Muscle layer of duodenum (tissue), 2 donors: Measurements from ENCODE around the gene LRRC32.

ENCODE experiments used
- H3K27ac ChIP-seq: one replicate; pipeline ENCODE4 v1.7.0; 2013; ENCODE audit warnings: mild to moderate bottlenecking, low read length
- H3K27me3 ChIP-seq: one replicate; pipeline ENCODE4 v1.7.0; 2013; ENCODE audit warnings: low read depth, mild to moderate bottlenecking, control low read depth, low read length
- H3K36me3 ChIP-seq, 2 donors: one replicate each; pipeline ENCODE4 v1.7.0; 2013; ENCODE audit warnings: low read length in 2 of 2, control low read depth in 1 of 2, mild to moderate bottlenecking in 1 of 2; ENCODE audit not compliant: insufficient read depth in 2 of 2, control insufficient read depth in 1 of 2
- H3K4me1 ChIP-seq, 2 donors: one replicate each; pipeline ENCODE4 v1.7.0; 2013; ENCODE audit warnings: low read length in 2 of 2, mild to moderate bottlenecking in 2 of 2, control low read depth in 1 of 2, moderate library complexity in 1 of 2; ENCODE audit not compliant: insufficient read depth in 2 of 2, control insufficient read depth in 1 of 2
- H3K4me3 ChIP-seq, 2 donors: one replicate each; pipeline ENCODE4 v1.7.0; 2013; ENCODE audit warnings: low read length in 2 of 2, low read depth in 1 of 2, mild to moderate bottlenecking in 1 of 2
- H3K9me3 ChIP-seq, 2 donors: one replicate each; pipeline ENCODE4 v1.7.0; 2013; ENCODE audit warnings: low read length in 2 of 2, control low read depth in 1 of 2, mild to moderate bottlenecking in 1 of 2; ENCODE audit not compliant: control insufficient read depth in 1 of 2
- donor health status: healthy.

The LRRC32 gene

DNA sequence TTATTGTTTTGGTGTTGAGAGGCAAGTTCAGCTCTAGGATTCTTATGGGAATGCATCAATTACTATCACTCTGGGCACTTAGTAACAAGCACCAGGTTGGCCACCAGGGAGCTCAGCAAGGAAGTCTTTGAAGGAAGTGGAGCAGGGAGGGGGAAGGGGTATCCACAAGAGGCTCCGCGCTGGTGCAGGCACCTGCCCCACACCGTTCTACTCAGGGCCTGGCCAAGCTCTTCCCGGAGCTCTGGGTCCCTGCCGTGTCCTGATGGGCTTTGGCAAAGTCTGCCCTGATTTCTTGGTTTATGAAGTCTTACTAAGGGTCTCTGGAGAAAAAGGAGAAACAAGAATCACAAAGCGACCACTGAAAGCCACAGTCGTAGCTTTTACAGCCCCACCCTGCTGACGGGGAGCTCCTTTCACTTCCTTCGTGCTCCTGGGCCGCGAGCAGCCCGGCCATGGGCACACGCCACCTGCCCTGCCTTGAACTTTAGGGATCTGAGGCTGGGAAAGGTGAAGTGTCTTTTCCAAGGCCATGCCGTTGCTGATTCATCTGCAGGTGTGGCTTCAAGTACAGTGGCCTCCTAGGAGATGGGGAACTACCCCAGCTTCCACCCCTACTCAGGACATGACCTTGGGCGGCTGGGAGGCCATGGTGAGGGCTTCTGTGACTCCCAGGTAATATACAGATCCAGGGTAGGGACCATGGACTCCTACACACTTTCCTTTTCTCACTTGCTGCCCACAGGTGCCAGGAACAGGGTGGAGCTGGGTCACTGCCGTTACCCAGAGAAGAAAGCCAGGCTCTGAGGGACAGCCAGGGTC, 15.9 kb upstream of the LRRC32 start:
- Histone ChIP-seq H3K9me3 (no peaks in the 10 kb centered on the region), H3K36me3 (no peaks in the 10 kb centered on the region), H3K27me3 (no peaks in the 10 kb centered on the region), H3K4me3 (no peak overlapping the region), H3K4me1 (no peaks in the 10 kb centered on the region), H3K27ac (no peak overlapping the region)

DNA sequence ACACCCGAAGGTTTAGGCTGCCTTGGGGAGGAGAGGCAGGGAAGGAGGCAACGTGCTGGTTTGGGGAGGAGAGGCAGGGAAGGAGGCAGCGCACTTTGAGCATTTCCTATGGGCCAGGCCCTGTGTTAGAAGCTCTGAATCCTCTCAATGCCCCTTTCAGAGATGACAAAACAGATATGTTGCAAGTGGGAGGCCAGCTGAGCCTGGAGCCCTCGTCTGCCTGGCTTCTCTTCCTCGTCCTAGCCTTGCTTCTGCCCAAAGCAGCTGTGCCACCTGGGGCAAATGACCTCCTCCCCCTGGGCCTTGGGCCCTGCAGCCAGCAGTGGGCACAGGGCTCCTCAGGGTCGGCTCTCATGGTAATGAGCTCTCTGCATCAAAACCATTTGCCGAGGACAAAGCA, 15.3 kb upstream of the LRRC32 start:
- no peak overlapping the region for H3K4me3 ChIP-seq
- H3K27me3 ChIP-seq, result no peaks in the 10 kb centered on the region
- H3K27ac ChIP-seq, result no peak overlapping the region
- no peaks in the 10 kb centered on the region for H3K36me3 ChIP-seq
- H3K4me1 ChIP-seq, result no peaks in the 10 kb centered on the region
- H3K9me3 ChIP-seq, result no peaks in the 10 kb centered on the region

DNA sequence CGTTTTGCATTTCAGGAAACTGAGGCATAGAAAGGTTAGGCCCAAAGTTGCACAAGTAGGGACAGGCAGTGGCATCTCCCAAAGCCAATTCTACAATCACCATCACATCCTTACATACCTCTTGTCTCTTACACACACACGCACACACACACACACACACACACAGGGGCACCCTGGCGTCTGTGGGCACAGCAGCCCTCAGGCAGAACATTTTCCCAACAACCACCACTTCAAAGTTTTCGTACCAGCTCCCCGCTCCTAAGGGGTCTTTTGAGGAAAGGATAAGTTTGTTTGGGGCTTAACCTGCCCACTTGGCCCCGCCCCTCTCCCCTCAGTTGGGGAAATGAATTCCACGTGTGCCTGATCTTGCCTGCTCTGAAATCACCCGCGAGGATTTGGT, 14.7 kb upstream of the LRRC32 start:
- H3K9me3 ChIP-seq, result no peaks in the 10 kb centered on the region
- H3K36me3 ChIP-seq, result no peaks in the 10 kb centered on the region
- H3K27ac ChIP-seq, result no peak overlapping the region
- no peaks in the 10 kb centered on the region for H3K4me1 ChIP-seq
- no peaks in the 10 kb centered on the region for H3K27me3 ChIP-seq
- no peak overlapping the region for H3K4me3 ChIP-seq

DNA sequence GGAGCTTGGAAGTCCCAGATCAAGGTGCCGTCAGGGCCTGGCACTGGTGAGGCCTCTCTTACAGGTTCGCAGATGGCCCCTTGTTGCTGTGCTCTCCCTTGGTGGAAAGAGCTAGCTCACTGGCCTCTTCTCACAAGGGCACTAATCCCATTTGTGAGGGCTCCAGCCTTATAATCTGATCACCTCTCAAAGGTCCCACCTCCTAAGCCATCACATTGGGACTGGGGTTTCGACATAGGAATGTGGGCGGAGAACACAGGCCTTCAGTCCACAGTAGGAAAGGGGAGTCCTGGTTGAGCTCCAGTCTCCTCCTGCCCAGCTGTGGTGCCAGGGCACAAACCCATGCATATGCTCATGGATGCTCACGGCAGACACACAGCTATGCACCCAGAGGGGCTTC, 14.0 kb upstream of the LRRC32 start:
- Histone ChIP-seq H3K27ac (no peak overlapping the region), H3K36me3 (no peaks in the 10 kb centered on the region), H3K4me1 (no peaks in the 10 kb centered on the region), H3K27me3 (no peaks in the 10 kb centered on the region), H3K4me3 (no peak overlapping the region), H3K9me3 (no peaks in the 10 kb centered on the region)

DNA sequence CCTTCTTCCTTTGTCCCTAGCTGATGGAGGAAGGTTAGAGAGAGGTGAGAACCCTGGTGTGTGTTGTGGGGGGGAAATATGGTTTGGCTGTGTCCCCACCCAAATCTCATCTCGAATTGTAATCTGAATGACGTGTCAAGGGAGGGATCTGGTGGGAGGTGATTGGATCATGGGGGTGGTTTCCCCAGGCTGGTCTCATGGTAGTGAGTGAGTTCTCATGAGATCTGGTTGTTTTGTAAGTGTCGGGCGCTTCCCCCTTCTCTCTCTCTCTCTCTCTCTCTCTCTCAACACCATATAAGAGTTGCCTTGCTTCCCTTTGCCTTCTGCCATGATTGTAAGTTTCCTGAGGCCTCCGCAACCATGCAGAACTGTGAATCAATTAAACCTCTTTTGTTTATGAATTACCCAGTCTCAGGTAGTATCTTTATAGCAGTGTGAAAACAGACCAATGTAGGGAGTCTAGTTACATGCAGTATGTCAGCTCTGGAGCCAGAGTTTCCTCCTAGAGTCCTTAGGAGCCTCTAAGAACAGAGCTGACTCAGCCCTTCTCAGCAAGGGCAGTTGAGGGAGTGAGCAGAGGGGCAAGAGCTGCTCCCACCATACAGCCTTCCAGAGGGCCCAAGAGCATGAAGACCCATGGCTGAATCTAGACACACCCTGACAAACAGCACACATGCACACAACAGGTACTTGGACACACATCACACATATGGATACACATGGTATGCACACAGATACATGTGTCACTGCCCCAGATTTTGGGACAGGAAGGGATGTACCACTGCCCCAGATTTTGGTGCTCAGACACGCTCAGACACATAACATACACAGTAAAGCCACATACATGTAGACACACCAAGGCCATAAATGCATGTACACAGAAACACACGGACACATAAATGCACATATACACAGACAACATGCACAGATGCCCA, 12.9 kb upstream of the LRRC32 start:
- Histone ChIP-seq H3K27me3 (no peaks in the 10 kb centered on the region), H3K4me1 (no peaks in the 10 kb centered on the region), H3K36me3 (no peaks in the 10 kb centered on the region), H3K27ac (no peak overlapping the region), H3K4me3 (no peak overlapping the region), H3K9me3 (no peaks in the 10 kb centered on the region)

DNA sequence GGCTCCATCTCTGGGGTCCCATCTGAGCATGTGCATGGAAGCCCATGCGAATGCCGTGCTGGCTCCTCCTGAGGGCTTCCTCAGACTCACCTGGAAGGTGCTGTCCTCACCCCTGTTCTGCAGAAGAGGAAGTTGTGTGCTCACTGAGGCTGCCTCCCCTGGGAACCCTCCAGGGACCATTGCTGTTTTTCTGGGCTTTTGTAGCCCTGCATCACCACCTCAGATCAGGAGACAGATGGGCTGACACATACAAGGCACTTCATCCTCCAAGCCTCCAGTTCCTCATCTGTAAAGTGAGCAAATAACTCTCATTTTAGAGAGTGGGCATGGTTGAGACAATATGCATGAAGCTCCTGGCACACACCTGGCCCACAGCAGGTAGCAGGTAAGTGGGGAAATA, 12.1 kb upstream of the LRRC32 start:
- Histone ChIP-seq H3K27ac (no peak overlapping the region), H3K27me3 (no peaks in the 10 kb centered on the region), H3K36me3 (no peaks in the 10 kb centered on the region), H3K9me3 (no peaks in the 10 kb centered on the region), H3K4me3 (no peak overlapping the region), H3K4me1 (peaks cover 0 to 4% of the 10 kb centered on the region in 2 donors)

DNA sequence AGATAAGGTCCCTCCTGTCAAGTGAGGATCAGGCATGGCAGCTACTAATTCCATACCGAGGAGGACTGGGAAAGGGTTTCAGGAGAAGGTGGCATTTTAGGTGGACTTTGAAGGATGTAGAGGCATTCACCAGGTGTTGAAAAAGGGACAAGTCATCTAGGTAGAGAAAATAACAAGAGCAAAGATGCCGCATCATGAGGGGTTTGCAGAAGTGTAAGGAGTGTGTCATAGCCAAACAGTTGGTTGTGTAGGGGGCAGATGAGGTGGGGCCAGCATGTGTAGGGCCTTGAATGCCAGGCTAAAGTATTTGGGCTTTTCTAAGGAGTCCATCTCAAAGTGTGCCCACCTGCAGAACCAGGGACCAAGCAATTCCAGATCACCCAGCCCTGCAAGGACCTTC, 11.6 kb upstream of the LRRC32 start:
- Histone ChIP-seq H3K27ac (no peak overlapping the region), H3K27me3 (no peaks in the 10 kb centered on the region), H3K4me3 (no peak overlapping the region), H3K4me1 (peaks cover 0 to 10% of the 10 kb centered on the region in 2 donors), H3K9me3 (no peaks in the 10 kb centered on the region), H3K36me3 (no peaks in the 10 kb centered on the region)

DNA sequence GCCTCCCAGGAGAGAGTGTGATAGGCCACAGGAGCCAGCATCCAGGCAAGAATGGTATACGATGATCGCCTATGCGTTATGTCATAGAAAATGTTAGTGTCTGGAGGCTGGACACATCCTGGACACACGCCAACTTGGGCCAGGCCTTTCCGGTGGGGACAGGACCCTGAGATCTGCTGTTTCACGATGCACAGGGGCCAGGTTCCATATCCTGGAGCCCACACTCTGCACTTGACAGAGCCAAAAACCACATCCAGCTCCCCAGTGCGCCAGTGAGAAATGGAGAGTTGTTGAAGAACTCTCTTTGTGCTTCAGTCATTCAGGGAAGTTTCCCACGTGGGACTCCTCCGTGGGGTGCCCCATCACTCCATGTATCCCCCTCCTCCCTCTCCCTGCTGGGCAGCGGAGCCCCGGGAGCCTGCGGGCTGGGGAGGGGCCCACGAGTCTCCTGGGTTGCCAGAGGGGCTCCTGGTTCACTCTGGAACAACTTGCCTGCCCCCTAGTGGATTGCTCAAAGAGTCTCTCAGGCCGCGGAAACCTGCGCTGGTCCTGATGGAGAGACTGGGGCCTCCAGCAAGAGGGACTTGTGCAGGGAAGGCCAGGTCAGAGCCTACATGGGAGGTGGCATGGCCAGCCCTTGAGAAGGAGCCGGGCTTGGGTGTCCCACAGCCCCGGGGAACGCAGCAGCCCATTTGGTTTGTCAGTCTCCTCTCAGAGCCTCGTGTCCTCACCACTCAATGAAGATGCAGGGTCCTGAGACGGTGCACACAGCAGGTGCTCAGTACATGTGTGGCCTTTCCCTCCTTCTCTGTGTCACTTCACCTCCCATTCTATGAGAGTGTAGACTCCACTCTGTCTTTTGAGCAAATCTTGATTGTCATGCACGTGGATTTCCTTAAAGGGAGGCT, 10.2 kb upstream of the LRRC32 start:
- no peaks in the 10 kb centered on the region for H3K36me3 ChIP-seq
- no peaks in the 10 kb centered on the region for H3K9me3 ChIP-seq
- H3K27me3 ChIP-seq, result no peaks in the 10 kb centered on the region
- H3K4me3 ChIP-seq, result no peak overlapping the region
- peaks cover 0 to 12% of the 10 kb centered on the region in 2 donors for H3K4me1 ChIP-seq
- H3K27ac ChIP-seq, result no peak overlapping the region

DNA sequence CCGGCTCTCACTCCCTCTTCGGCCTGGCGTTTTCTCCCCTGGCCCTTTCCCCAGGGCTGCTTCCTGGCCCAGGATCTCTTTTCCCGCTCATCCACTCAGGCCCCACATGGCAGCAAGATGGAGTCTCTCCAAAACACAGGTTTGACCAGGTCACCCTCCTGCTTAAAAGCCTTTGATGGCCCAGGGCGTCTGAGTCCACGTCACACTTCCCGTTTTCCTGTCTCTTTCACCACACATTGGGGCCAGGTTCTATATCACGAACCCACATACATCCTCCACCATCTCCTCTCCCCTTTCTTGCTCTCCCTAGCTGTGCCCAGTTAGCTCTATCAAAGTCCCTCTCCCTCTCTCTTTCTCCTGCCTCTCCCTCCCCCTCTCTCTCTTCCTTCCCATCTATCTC, 7.8 kb upstream of the LRRC32 start:
- Histone ChIP-seq H3K36me3 (no peaks in the 10 kb centered on the region), H3K4me3 (no peak overlapping the region), H3K27ac (no peak overlapping the region), H3K27me3 (no peaks in the 10 kb centered on the region), H3K4me1 (peaks cover under 1 to 12% of the 10 kb centered on the region in 2 donors), H3K9me3 (no peaks in the 10 kb centered on the region)

DNA sequence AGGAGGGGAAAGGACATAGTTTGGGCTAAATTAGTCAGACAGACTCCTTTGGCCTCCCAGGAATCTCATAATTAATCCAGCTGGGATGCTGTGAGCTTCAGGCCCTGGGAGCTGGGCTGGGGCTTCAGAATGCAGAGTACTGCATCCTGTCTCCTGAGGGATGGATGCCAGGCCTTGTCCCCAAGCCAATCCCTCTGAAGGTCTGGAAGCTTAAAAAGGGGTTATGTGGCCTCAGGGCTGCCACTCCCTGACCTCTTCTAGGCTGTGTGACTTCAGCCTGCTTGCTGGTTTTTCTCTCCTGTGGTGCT, 6.9 kb upstream of the LRRC32 start:
- no peak overlapping the region for H3K27ac ChIP-seq
- peaks cover 6 to 12% of the 10 kb centered on the region in 2 donors for H3K4me1 ChIP-seq
- no peaks in the 10 kb centered on the region for H3K27me3 ChIP-seq
- no peaks in the 10 kb centered on the region for H3K36me3 ChIP-seq
- H3K9me3 ChIP-seq, result no peaks in the 10 kb centered on the region
- H3K4me3 ChIP-seq, result no peak overlapping the region
